Renal pelvis (tissue), 12 donors: ENCODE measurements around the gene SDR42E1. TPM values are rescaled to one million over a fixed set of nuclear protein-coding genes. Genes with fewer than 3 reads are reported as not detected.

ENCODE experiments used
- DNase-seq: peaks from one replicate; pipeline ENCODE4 v3.0.0-alpha.2; 2013
- long read RNA-seq, 16 experiments: transcript quantifications; one replicate each; lab custom pipeline, GENCODE V29; 2026
- polyA plus RNA-seq, 3 donors: library from polyadenylated mRNA; unstranded; fragments of 120-200 nt; gene quantifications; one replicate each; pipeline ENCODE4 v1.2.1, GENCODE V29; 2013; ENCODE audit not compliant: insufficient read length in 3 of 3

Gene SDR42E1, protein sequence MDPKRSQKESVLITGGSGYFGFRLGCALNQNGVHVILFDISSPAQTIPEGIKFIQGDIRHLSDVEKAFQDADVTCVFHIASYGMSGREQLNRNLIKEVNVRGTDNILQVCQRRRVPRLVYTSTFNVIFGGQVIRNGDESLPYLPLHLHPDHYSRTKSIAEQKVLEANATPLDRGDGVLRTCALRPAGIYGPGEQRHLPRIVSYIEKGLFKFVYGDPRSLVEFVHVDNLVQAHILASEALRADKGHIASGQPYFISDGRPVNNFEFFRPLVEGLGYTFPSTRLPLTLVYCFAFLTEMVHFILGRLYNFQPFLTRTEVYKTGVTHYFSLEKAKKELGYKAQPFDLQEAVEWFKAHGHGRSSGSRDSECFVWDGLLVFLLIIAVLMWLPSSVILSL
- 10 to 100 TPM; 14.6 to 20.0 (median 14.7) TPM for polyA plus RNA-seq
- long read RNA-seq, donor 1, full-length matches to known transcripts, result 4 of 4 reads
- long read RNA-seq, donor 1, partial matches to known transcripts, result 0 of 4 reads
- long read RNA-seq, donor 1, other reads (novel, unspliced or antisense), result 0 of 4 reads
- long read RNA-seq, donor 2, full-length matches to known transcripts, result 3 of 3 reads
- long read RNA-seq, donor 2, partial matches to known transcripts, result 0 of 3 reads
- long read RNA-seq, donor 2, other reads (novel, unspliced or antisense), result 0 of 3 reads
- long read RNA-seq, donor 3, full-length matches to known transcripts, result 5 of 5 reads
- long read RNA-seq, donor 3, partial matches to known transcripts, result 0 of 5 reads
- long read RNA-seq, donor 3, other reads (novel, unspliced or antisense), result 0 of 5 reads
- long read RNA-seq, donor 4, partial matches to known transcripts, result 0 of 2 reads
- long read RNA-seq, donor 4, other reads (novel, unspliced or antisense), result 0 of 2 reads
- long read RNA-seq, donor 5, result 0 reads
- long read RNA-seq, donor 6, full-length matches to known transcripts, result 2 of 2 reads
- long read RNA-seq, donor 6, partial matches to known transcripts, result 0 of 2 reads
- long read RNA-seq, donor 6, other reads (novel, unspliced or antisense), result 0 of 2 reads
- long read RNA-seq, donor 7, full-length matches to known transcripts, result 3 of 3 reads
- long read RNA-seq, donor 7, partial matches to known transcripts, result 0 of 3 reads
- long read RNA-seq, donor 7, other reads (novel, unspliced or antisense), result 0 of 3 reads
- long read RNA-seq, donor 8, result 0 reads
- long read RNA-seq, donor 9, full-length matches to known transcripts, result 5 of 5 reads
- long read RNA-seq, donor 9, partial matches to known transcripts, result 0 of 5 reads
- long read RNA-seq, donor 9, other reads (novel, unspliced or antisense), result 0 of 5 reads
- long read RNA-seq, donor 10, full-length matches to known transcripts, result 7 of 7 reads
- long read RNA-seq, donor 10, partial matches to known transcripts, result 0 of 7 reads
- long read RNA-seq, donor 10, other reads (novel, unspliced or antisense), result 0 of 7 reads
- long read RNA-seq, donor 11, full-length matches to known transcripts, result 3 of 3 reads
- long read RNA-seq, donor 11, partial matches to known transcripts, result 0 of 3 reads
- long read RNA-seq, donor 11, other reads (novel, unspliced or antisense), result 0 of 3 reads
- long read RNA-seq, donor 12, full-length matches to known transcripts, result 6 of 6 reads
- long read RNA-seq, donor 12, partial matches to known transcripts, result 0 of 6 reads
- long read RNA-seq, donor 12, other reads (novel, unspliced or antisense), result 0 of 6 reads
- long read RNA-seq, donor 13, full-length matches to known transcripts, result 1 of 1 reads
- long read RNA-seq, donor 13, partial matches to known transcripts, result 0 of 1 reads
- long read RNA-seq, donor 13, other reads (novel, unspliced or antisense), result 0 of 1 reads
- long read RNA-seq, donor 14, result 0 reads
- long read RNA-seq, donor 15, result 0 reads
- long read RNA-seq, donor 16, full-length matches to known transcripts, result 5 of 5 reads
- long read RNA-seq, donor 16, partial matches to known transcripts, result 0 of 5 reads
- long read RNA-seq, donor 16, other reads (novel, unspliced or antisense), result 0 of 5 reads

DNA sequence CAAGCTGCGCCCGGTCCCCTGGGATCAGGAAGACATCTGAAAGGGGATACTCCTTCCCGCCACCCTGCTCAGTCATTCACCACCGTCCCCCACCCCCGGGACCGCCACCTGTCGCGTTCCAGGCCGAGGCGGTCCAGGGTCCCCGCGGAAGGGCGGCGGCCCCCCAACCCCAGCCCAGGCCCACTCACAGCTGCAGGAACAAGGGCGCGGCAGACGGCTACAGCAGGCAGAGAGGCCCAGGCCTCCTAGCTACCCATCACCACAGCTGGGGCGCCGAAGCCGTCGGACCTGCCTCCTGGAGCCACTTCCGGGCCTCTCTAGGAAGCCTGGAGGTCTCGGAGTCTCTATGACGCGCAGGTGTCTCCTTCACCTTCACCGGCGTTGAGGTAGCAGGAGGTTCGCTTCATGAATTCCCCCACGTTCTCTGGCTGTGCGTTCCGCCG is at the start of gene SDR42E1:
TSS of gene SDR42E1 (minus strand) at position 272 of the 443 bp plus-strand sequence. CDS start 10,612 bp downstream, outside the sequence.
- DNase-seq, result peak; percentile 67

- no peak for DNase-seq
Observed at GRCh38 chr16:82059983-82060421, 48.7 kb upstream of the SDR42E1 start.

GRCh38 chr16:82059161-82059982 is 48.1 kb upstream of the SDR42E1 start:
- no peak for DNase-seq

DNA sequence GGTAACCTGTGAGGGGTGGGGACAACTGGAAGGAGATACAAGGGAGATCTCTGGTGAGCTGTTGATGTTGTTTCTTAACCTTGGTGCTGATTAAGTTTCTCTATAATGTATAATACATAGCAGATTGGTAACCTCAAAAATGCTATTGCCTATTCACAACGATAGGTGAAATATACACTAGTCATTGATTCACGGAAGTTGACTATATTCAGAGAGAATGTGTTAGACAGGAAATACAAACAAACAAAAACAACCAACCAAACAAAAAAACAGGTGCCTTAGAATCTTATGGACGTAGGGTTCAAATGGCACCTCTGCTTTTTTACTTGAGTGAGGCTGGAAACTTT is 45.3 kb upstream of the SDR42E1 start:
- no peak for DNase-seq

DNA sequence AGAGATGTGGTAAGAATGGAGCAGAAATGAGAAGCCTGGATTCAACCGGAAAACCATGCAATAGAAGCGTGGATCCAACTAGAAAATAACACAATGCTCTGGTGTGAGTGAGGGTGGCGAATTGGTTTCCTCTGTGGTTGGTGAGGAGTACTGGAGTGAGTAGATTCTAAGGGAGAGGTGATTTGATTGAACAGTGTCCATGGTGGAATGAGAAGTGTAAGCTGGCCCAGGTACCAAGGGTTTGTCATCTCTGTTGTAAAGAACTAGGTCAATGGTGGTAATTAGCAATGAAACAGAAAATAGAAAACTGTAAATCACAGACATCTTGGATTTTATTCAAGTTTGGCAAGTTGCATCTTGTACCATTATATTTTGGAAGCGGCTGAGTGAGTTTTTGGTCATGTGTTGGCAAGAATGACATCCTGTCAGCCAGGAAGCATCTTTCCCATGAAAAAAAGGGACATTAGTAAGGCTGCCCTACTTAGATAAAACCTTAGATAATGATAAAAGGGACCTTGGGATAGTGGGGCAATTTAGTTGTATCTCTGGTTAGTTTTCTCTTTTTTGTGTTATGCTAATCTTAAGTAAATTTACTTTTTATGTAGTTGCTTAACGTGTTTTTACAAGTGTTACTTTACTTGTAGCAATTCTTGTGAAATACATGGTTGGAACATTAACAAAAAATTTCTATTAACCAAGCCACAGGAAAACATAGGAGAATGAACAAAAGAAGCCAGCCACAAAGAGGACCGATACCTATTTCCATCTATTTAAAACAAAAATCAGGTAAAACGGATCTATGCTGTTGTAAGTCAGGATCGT is 44.7 kb upstream of the SDR42E1 start:
- no peak for DNase-seq

- DNase-seq, result no peak
Observed at GRCh38 chr16:82055117-82055516, 43.8 kb upstream of the SDR42E1 start.

- DNase-seq, result no peak
Observed at GRCh38 chr16:82051656-82052055, 40.4 kb upstream of the SDR42E1 start.

DNA sequence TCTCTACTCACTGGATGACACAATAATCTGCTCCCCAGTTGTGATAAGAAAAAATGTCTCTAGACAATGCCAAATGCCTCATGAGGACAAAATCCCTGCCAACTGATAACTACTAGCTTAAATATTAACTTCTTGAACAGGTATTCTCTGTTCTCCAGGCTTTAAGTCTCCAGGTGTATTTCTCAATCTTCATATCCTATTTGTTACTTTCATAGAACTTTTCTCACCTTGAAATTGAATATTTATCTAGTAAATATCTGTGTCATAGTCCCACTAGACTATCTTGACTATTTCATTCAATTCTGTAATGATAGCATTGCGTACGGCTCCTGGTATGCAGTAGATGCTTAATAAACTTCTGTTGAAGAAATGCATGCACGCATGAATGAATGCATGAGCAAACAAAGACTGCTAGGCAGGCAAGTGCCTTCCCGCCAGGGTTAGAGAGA is 39.7 kb upstream of the SDR42E1 start:
- DNase-seq, result no peak

- DNase-seq, result no peak
Observed at GRCh38 chr16:82050506-82050905, 39.2 kb upstream of the SDR42E1 start.

- DNase-seq, result no peak
Observed at GRCh38 chr16:82049484-82049883, 38.2 kb upstream of the SDR42E1 start.

- DNase-seq, result no peak
Observed at GRCh38 chr16:82047787-82048186, 36.5 kb upstream of the SDR42E1 start.

DNA sequence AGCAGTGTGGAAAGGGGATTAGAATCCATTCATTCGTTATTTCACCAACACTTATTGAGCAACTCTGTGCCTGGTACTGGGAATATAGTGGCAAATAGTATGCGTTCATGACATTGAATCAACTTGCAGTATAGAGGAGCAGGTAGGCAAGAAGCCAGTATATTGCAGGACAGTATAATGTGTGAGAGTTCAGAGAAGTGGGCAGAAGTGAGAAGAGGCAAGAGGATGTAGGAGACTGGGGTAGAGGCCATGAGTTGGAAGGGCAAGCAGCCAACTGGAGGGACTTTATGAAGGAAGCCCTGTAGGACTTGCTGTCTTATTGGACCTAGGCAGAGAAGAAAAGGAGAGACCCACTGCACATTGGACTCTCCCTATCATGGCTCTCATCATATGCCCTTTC is 36.1 kb upstream of the SDR42E1 start:
- DNase-seq, result no peak

DNA sequence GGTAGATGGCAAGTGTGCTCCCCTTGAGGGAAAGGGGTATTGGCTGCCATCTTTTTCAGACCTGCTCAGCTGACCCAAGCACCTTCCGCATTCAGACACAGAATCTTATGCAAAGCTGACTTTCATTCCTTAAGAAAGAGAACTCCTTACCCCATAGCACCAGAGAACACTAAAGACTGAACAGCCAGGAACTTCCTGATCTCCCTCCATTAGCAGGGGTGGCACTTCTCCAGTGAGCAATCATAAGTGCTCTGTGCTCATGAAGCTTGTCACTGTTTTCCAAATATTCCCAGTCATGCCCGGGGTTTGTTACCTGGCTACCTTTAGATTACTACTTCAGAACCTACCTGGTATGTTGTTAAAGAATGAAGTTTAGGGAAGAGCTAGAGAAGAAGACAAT is 35.7 kb upstream of the SDR42E1 start:
- no peak for DNase-seq

GRCh38 chr16:82046541-82046940 is 35.3 kb upstream of the SDR42E1 start:
- DNase-seq, result no peak

- DNase-seq, result no peak
Observed at GRCh38 chr16:82045465-82045864, 34.2 kb upstream of the SDR42E1 start.

GRCh38 chr16:82044585-82044911 is 33.3 kb upstream of the SDR42E1 start:
- no peak for DNase-seq

GRCh38 chr16:82043680-82044584 is 32.7 kb upstream of the SDR42E1 start:
- DNase-seq, result peak; percentile 70
